EL (cell line): Measurements from ENCODE around the gene BRF1.
"Not testable (repeated sequence)": the region's sequence is repeated elsewhere in the genome, so short reads cannot be mapped to it uniquely, and the experiment has no call there.

Experiments
- DNase-seq: peaks from one replicate; pipeline ENCODE4 v3.0.0-alpha.2; 2016

The BRF1 gene

GRCh38 chr14:105314287-105315200 is 13.7 kb upstream of the BRF1 start, which contains the start of gene PACS2:
TSS of gene PACS2 (plus strand) at chr14:105314748. CDS start at chr14:105314919, 171 bp downstream.
- peak; percentile 82 for DNase-seq

GRCh38 chr14:105313381-105314286 is 12.8 kb upstream of the BRF1 start:
- DNase-seq: peak; percentile 16

- no peak for DNase-seq
These were observed 12.2 kb upstream of the BRF1 start for GRCh38 chr14:105312973-105313372.

- DNase-seq: no peak
These were observed 11.0 kb upstream of the BRF1 start for GRCh38 chr14:105311838-105312237.

GRCh38 chr14:105309371-105309770 is 8.6 kb upstream of the BRF1 start:
- no peak for DNase-seq

GRCh38 chr14:105307052-105307727 is 6.4 kb upstream of the BRF1 start:
- no peak for DNase-seq

- no peak for DNase-seq
These were observed 5.0 kb upstream of the BRF1 start for GRCh38 chr14:105305791-105306190.

- DNase-seq: no peak
These were observed 4.5 kb upstream of the BRF1 start for GRCh38 chr14:105305345-105305744.

GRCh38 chr14:105304565-105304964 is 3.8 kb upstream of the BRF1 start:
- no peak for DNase-seq

- no peak for DNase-seq
These were observed 3.1 kb upstream of the BRF1 start for GRCh38 chr14:105303949-105304348.

GRCh38 chr14:105301915-105302249 is 1.1 kb upstream of the BRF1 start:
- not testable (repeated sequence) for DNase-seq

- DNase-seq: peak; percentile 96
These were observed 508 bp upstream of the BRF1 start for GRCh38 chr14:105301103-105301914.

- peak; percentile 30 for DNase-seq
These were observed 903 bp downstream of the BRF1 start for GRCh38 chr14:105299654-105300541.

GRCh38 chr14:105297311-105297710 is 3.5 kb downstream of the BRF1 start:
- DNase-seq: not testable (repeated sequence)

- DNase-seq: no peak
These were observed 6.6 kb downstream of the BRF1 start for GRCh38 chr14:105294142-105294597.

GRCh38 chr14:105292826-105293711 is 7.7 kb downstream of the BRF1 start:
- DNase-seq: no peak

- no peak for DNase-seq
These were observed 10.0 kb downstream of the BRF1 start for GRCh38 chr14:105290621-105291346.

GRCh38 chr14:105288936-105289335 is 11.9 kb downstream of the BRF1 start:
- DNase-seq: not testable (repeated sequence)
